Hepatocyte (in vitro differentiated cells): ENCODE measurements around the gene RPL4.
"Not testable (repeated sequence)": the region's sequence is repeated elsewhere in the genome, so short reads cannot be mapped to it uniquely, and the experiment has no call there.

ENCODE experiments used
- EZH2 ChIP-seq: fragments of 200-600 bp; sonication (generic); IDR thresholded peaks from 2 replicates; pipeline ENCODE4 v1.6.1; 2016; ENCODE audit warnings: antibody characterized with exemption, mild to moderate bottlenecking, borderline replicate concordance
- TF ChIP-seq, protein P1 (sequence below): fragments of 200-600 bp; sonication (generic); IDR thresholded peaks from 2 replicates; pipeline ENCODE4 v1.5.1; 2016; ENCODE audit warnings: antibody characterized with exemption, mild to moderate bottlenecking; ENCODE audit not compliant: poor library complexity

DNA sequence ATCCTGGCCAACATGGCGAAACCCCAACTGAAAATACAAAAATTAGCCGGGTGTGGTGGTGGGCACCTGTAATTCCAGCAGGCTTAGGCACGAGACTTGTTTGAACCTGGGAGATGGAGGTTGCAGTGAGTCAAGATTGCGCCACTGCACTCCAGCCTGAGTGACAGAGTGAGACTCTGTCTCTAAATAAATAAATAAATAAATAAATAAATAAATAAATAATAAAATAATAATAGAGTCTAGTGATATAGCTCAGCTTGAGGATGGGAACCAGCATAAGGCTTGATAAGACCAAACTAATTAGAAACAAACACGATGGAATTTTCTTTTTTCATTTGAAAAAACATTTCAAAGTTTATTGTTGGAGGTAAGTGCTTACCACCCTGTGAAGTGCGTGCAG is 43.4 kb downstream of the RPL4 start:
- TF ChIP-seq, protein P1, sequence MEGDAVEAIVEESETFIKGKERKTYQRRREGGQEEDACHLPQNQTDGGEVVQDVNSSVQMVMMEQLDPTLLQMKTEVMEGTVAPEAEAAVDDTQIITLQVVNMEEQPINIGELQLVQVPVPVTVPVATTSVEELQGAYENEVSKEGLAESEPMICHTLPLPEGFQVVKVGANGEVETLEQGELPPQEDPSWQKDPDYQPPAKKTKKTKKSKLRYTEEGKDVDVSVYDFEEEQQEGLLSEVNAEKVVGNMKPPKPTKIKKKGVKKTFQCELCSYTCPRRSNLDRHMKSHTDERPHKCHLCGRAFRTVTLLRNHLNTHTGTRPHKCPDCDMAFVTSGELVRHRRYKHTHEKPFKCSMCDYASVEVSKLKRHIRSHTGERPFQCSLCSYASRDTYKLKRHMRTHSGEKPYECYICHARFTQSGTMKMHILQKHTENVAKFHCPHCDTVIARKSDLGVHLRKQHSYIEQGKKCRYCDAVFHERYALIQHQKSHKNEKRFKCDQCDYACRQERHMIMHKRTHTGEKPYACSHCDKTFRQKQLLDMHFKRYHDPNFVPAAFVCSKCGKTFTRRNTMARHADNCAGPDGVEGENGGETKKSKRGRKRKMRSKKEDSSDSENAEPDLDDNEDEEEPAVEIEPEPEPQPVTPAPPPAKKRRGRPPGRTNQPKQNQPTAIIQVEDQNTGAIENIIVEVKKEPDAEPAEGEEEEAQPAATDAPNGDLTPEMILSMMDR, result not testable (repeated sequence)
- TF ChIP-seq EZH2, result not testable (repeated sequence)
